Pancreas (tissue), 10 donors: Measurements from ENCODE around the gene IQCE. TPM values are rescaled to one million over a fixed set of nuclear protein-coding genes. Genes with fewer than 3 reads are reported as not detected.
"Not testable (repeated sequence)": the region's sequence is repeated elsewhere in the genome, so short reads cannot be mapped to it uniquely, and the experiment has no call there.

Experiments used
- ATAC-seq, 4 donors: fragments of 200-7000 bp; cut with Tn5 transposase; one replicate each; pipeline versions ENCODE4 v1.8.0 to v1.9.1; 2020; ENCODE audit warnings: mild to moderate bottlenecking in 4 of 4, moderate library complexity in 4 of 4
- DNase-seq, 6 donors: peaks; one replicate each; pipeline ENCODE4 v3.0.0-alpha.2; 2020
- FAIRE-seq: peaks from 2 replicates; lab custom pipeline; 2012; peaks lifted over from hg19 to GRCh38; lab: Jason Lieb, UNC
- H3K27ac ChIP-seq, 4 donors: fragments of 200-600 bp; sonication (generic); 1 replicate in 3 of 4; 2 replicates in 1 of 4; pipeline versions ENCODE4 v1.5.0 to v1.8.0; 2020
- H3K27me3 ChIP-seq, 4 donors: fragments of 200-600 bp; one replicate each; pipeline ENCODE4 v1.8.0; 2021
- H3K36me3 ChIP-seq, 3 donors: fragments of 200-600 bp; sonication (generic) in 1 of 3; one replicate each; pipeline versions ENCODE4 v1.5.0 to v1.8.0; 2020 to 2021
- H3K4me1 ChIP-seq, 3 donors: fragments of 200-600 bp; one replicate each; pipeline ENCODE4 v1.8.0; 2021
- H3K4me3 ChIP-seq, 4 donors: fragments of 200-600 bp; sonication (generic) in 2 of 4; one replicate each; pipeline versions ENCODE4 v1.5.0 to v1.8.0; 2020 to 2021
- H3K9me3 ChIP-seq, 4 donors: fragments of 200-600 bp; one replicate each; pipeline ENCODE4 v1.8.0; 2021
- CTCF ChIP-seq, 4 donors: fragments of 200-600 bp; sonication (generic) in 3 of 4; IDR thresholded peaks; one replicate each; pipeline versions ENCODE4 v1.5.0 to v1.8.0; 2021; ENCODE audit warnings: antibody characterized with exemption in 4 of 4
- WGBS, 2 donors: extraction: QIAGEN DNeasy Blood & Tissue Kit; methylation state at CpG; one replicate each; pipeline ENCODE4 v1.1.7; 2013; 5-methylcytosine and 5-hydroxymethylcytosine counted together
- intact Hi-C, 3 donors: fragments of 100-400 bp; cut with DNase I; formaldehyde crosslinking; loops; one replicate each; pipeline versions ENCODE4 v1.11.1 to v1.14.2; 2022
- polyA plus RNA-seq, 2 donors: library from polyadenylated mRNA; stranded (reverse); fragments of 200-250 nt; gene quantifications; one replicate each; pipeline ENCODE4 v1.2.3, GENCODE V29; 2013
- total RNA-seq, 6 donors: library from RNA; stranded (reverse); fragmentation: NEBNext Ultra II Directional in 4 of 6; extraction: Animal tissue kit (Norgen Biotek cat#: 25700) in 4 of 6; gene quantifications; one replicate each; pipeline versions ENCODE4 v1.2.1 to v1.2.4, GENCODE V29; 2021 to 2023
- donor health status: healthy with polysubstance abuse.
- donor health status: DM: no; HTN: no; CAD: no; lungs with moderate emphysema.
- donor health status: DM: no; HTN: no; CAD: no.
- donor health status: control.
- donor health status: control.
- donor health status: Bipolar disorder and iron deficiency.
- donor health status: DM: yes; HTN: yes; CAD: no.
- donor health status: DM: no; HTN: no; CAD: no.
- donor health status: DM: no; HTN: no; CAD: no.
- donor health status: DM: yes; HTN: yes; CAD: no.

The IQCE gene
- total and polyA plus RNA-seq, 8 donors: 8.8 to 14.1 (median 10.9) TPM

GRCh38 chr7:2607122-2607922, 48.5 kb downstream of the IQCE start:
- Histone ChIP-seq H3K4me3 (no peak overlapping the region), H3K36me3 (no peaks in the 10 kb centered on the region), H3K9me3 (no peaks in the 10 kb centered on the region), H3K27me3 (no peaks in the 10 kb centered on the region), H3K4me1 (no peaks in the 10 kb centered on the region), H3K27ac (peak overlapping the region in 1 of 4 donors; percentile 47)
- 81 to 84% methylated on average over 26 of the region's 26 CpGs for WGBS, 2 donors
- TF ChIP-seq CTCF (IDR thresholded peaks at IDR 0.05): no peak
- DNase-seq: no peak
- peak in 3 of 4 donors; percentile 9 to 46 (median 34) for ATAC-seq
- intact Hi-C loops: no loop called here
- FAIRE-seq: no peak

GRCh38 chr7:2607923-2608904, 49.4 kb downstream of the IQCE start:
- FAIRE-seq (no peak), ATAC-seq (peak in 1 of 4 donors; percentile 13), DNase-seq (no peak)
- Histone ChIP-seq H3K27me3 (no peaks in the 10 kb centered on the region), H3K9me3 (no peaks in the 10 kb centered on the region), H3K36me3 (no peaks in the 10 kb centered on the region), H3K4me3 (no peak overlapping the region), H3K27ac (peak overlapping the region in 1 of 4 donors; percentile 47), H3K4me1 (no peaks in the 10 kb centered on the region)
- no peak for TF ChIP-seq CTCF (IDR thresholded peaks at IDR 0.05)
- WGBS, 2 donors: 87 to 91% methylated on average over 37 of the region's 37 CpGs
- intact Hi-C loops: no loop called here

- Histone ChIP-seq H3K9me3 (no peaks in the 10 kb centered on the region), H3K36me3 (no peaks in the 10 kb centered on the region), H3K4me1 (no peaks in the 10 kb centered on the region), H3K27ac (peak overlapping the region in 1 of 4 donors; percentile 47), H3K27me3 (no peaks in the 10 kb centered on the region), H3K4me3 (no peak overlapping the region)
- FAIRE-seq (no peak), ATAC-seq (peak in 3 of 4 donors; percentile 14 to 66 (median 34)), DNase-seq (no peak)
- intact Hi-C loops: no loop called here
- 74 to 82% methylated on average over 14 of the region's 14 CpGs for WGBS, 2 donors
- TF ChIP-seq CTCF (IDR thresholded peaks at IDR 0.05): no peak
These were observed 50.2 kb downstream of the IQCE start for GRCh38 chr7:2608921-2609411.

GRCh38 chr7:2609646-2610045, 50.9 kb downstream of the IQCE start:
- H3K27me3 ChIP-seq, H3K27ac ChIP-seq, H3K4me3 ChIP-seq, DNase-seq, H3K36me3 ChIP-seq, FAIRE-seq, H3K9me3 ChIP-seq, intact Hi-C loops, ATAC-seq, H3K4me1 ChIP-seq: not testable (repeated sequence)
- 90 to 91% methylated on average over 6 of the region's 6 CpGs for WGBS, 2 donors

- H3K4me3 ChIP-seq: no peak overlapping the region
- H3K27me3 ChIP-seq: no peaks in the 10 kb centered on the region
- DNase-seq (no peak), FAIRE-seq (no peak), ATAC-seq (no peak)
- TF ChIP-seq CTCF (IDR thresholded peaks at IDR 0.05): no peak
- no peaks in the 10 kb centered on the region for H3K9me3 ChIP-seq
- no peak overlapping the region for H3K27ac ChIP-seq
- peaks cover 0 to 3% (median 0%) of the 10 kb centered on the region in 3 donors for H3K4me1 ChIP-seq
- WGBS, 2 donors: 88% methylated on average over 14 of the region's 14 CpGs
- intact Hi-C loops: no loop called here
- no peaks in the 10 kb centered on the region for H3K36me3 ChIP-seq
These were observed 51.7 kb downstream of the IQCE start for GRCh38 chr7:2610466-2610865.
